Endothelial cell of hepatic sinusoid (primary cell): Measurements from ENCODE around the gene BTBD17.

Experiments
- in situ Hi-C: cut with HindIII; loops from 2 replicates; pipeline ENCODE4 v1.10.0; 2017; ENCODE audit warnings: low sequenced_read_pairs

BTBD17 gene

DNA sequence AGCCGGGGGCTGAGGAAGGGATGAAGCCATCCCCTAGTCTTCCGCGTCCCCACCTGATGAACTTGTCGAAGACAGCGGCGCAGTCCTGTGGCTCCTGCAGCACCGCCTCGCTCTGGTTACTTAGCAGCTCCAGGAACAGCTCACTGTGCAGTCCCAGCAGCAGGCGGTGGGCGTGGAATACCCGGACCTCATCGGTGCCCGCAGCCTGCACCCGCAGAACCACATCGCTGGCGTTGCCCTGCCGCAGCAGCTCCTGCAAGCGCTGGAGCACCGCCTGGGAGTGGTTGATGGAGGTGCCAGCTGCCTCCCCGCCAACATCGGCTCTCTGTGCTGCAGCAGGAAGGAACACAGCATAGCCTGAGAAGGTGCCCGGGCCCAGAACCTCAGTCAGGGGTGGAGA lies 1.8 kb downstream of the BTBD17 start:
- in situ Hi-C loops, result no loop called here

DNA sequence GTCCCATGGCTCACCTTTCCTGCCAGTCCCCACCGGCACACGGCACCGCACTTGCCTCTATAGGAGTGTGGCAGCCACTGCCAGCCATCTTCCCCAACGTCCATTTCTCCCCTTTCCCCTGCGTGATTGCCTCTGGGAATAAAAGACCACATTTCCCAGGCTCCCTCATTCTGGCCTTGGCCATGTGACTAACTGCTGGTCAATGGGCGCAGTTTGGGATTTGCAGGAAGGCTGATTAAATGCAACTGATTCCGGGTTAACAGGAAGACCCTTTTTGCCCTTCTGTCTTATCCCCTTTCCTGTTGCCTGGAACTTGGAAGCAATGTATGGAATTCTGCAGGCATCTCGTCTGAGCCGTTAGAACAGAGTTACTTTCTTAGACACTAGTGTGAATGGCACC lies 3.0 kb downstream of the BTBD17 start:
- in situ Hi-C loops, result no loop called here

DNA sequence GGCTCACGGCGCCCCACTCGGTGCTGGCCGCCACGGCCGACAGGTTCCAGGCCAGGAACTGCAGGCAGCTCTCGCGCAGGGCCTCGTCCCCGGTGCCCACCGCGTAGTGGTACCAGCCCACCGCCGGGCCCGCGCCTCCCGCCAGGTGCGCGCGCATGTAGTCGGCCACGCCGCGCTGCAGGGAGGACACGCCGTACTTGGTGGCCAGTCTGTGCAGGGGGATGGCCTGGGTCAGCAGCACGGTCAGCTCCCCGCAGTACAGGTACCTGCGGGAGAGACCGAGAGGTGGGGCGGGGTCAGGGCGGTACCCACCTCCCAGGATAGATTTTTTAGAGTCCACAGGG lies 4.2 kb downstream of the BTBD17 start:
- in situ Hi-C loops, result no loop called here

DNA sequence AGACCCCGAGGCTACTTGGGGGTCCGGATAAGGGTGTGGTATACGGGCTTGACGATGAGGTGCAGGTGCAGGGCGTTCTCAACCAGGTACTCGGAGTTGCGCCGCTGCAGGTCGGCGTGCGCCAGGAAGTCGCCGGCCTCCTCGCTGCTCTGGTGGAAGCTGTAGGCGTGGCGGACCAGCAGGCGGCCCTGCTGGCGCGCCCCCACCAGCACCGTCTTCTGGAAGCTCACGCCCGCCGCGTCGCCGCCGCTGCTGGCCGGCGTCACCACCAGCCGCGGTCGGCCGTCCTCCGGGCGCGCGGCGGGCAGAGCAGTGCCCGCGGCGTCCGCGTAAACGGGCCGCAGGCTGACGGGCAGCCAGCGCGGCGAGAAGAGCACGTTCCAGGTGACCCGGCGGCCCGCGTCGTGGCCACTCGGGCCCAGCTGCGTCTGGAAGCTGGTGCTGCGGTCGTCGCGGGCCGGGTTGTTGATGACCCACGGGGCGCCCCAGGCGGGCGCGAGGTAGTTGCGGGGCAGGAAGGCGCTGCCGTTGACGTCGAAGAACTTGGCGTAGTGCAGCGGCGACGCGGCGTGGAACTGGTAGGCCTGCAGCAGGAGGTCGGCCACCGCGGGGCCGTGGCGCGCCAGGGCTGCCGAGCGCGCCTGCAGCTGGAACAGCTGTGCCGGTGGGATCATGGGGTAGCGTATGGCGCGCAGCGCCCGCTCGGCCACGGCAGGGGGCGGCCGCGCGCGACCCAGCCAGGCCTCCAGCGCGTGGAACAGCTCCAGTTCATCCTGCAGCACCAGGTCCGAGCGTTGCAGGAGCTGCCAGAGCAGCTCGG lies 4.8 kb downstream of the BTBD17 start:
- in situ Hi-C loops, result no loop called here

DNA sequence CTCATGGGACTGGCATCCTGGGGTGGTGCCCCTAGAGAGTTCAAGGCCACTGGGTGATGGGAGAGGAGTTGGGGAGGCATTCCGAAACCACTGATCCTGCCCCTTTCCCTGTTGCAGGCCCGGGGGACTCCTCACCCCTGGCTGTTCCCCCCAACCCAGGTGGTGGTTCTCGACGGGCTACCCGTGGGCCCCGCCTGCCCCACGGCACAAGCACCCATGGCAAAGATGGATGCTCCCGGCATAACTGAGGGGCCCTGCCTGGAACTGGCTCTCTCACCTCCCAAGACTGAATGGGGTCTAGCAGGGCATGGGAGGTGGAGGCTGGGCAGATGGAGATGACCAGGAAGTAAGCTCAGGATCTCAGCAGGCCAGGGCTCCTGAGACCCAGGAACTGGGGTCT lies 6.6 kb downstream of the BTBD17 start:
- in situ Hi-C loops, result no loop called here

DNA sequence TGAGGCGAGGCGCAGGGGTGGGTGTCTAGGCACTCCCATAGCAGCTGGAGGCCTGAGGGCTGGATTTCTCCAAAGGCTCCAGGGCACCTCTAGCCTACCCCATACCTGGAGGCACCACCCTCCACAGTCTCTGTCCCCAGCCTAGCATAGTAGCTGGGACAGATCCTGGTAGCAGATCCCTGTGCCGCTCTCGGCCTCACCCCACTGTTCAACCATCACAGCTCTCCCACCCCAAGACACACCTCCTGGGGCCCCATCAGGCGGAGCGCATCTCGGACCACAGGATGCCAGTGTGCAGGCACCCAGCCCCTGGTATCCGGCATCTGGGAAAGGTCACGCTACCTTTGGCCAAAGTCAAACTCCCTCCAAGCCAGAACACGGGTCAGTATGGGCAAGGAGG lies 7.1 kb downstream of the BTBD17 start:
- in situ Hi-C loops, result no loop called here

DNA sequence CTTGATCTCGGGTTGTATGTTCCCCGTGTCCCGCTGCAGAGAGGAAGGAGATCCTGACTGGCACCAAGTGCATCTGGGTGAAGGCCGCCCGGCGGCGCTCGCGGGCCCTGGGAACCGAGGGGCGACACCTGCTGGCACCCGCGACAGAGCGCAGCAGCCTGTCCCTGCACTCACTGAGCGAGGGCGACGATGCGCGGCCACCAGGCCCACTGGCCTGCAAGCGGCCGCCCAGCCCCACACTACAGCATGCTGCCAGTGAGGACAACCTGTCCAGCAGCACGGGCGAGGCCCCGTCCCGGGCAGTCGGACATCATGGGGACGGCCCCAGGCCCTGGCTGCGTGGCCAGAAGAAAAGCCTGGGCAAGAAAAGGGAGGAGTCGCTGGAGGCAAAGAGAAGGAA lies 7.5 kb downstream of the BTBD17 start:
- in situ Hi-C loops, result no loop called here

DNA sequence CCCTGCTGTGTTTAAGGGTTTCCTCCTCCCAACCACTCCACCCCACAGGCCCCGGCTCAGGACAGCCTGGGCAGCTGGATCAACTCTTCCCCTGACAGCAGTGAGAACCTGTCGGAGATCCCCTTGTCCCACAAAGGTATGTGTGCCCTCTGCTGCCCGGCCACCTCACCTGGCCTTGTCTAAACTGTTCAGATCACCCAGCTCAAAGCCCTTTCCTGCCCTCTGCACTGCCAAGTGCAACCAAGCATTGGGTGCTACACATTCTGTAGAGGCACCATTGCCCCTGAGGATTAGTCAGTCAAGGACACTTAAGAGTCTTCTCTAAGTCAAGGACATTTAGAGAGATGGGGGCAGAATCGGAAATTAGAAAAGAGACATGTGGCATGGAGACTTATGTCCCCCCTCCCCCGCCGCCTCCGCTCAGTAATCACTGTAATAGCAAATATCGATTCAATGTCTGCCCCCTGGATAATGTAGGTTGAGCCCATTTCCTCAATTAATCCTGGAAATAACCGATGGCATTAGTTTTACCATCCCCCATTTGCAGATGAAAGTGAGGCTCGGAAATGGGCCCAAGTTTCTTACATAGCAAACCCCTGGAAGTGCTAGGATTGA lies 8.1 kb downstream of the BTBD17 start:
- in situ Hi-C loops, result no loop called here

DNA sequence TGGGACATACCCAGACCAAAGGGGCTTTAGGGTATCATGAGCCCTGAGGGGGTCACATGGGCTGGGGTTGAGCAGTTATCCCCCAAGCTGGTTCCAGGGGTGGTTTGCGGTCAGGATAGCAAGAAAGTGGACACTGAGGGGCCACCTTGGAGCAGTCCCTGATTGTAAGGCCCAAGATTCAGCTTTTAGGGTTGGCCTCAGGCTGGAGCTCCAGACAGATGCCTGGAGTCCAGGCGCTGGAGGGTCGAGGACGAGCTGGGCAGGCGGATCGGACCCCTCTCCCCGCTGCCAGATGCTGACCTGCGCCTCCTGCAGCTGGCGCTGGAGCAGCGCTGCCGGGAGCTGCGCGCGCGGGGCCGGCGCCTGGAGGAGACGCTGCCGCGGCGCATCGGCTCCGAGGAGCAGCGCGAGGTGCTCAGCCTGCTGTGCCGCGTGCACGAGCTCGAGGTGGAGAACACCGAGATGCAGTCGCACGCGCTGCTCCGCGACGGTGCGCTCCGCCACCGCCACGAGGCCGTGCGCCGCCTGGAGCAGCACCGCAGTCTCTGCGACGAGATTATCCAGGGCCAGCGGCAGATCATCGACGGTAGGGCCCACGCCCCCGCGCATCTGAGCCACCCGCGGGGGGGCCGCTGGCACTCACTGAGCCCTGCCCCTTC lies 10.0 kb downstream of the BTBD17 start:
- in situ Hi-C loops, result no loop called here

DNA sequence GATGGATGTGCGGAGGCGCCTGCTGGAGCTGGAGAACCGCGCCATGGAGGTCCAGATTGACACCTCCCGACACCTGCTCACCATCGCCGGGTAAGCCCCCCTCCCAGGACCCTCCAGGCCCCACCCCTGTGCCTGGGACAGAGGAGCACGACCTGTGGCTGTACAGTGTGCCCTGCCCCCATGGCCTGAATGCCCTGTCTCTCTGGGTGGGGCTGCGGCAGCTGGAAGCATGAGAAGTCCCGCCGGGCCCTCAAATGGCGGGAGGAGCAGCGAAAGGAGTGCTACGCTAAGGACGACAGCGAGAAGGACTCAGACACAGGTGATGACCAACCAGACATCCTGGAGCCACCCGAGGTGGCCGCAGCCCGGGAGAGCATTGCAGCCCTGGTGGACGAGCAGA lies 11.2 kb downstream of the BTBD17 start:
- in situ Hi-C loops, result no loop called here

DNA sequence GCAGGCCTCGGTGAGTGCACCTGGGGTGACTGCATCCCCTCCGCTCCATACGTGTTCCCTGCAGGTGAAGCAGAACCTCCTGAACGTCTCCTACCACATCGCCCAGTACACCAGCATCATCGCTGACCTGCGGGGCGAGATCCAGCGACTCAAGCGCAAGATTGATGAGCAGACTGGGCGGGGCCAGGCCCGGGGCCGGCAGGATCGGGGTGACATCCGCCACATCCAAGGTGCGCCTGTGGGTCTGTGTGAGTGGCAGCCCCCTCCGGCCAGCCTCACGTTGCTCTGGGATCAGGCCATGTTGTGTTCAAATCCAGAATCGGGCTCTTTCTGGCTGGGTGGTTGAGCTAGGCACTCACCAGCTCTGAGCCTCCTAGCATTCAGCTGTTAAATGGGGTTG lies 12.5 kb downstream of the BTBD17 start:
- in situ Hi-C loops, result loop anchor here (5.0 kb wide), 1 partner anchor 47 kb away; no protein-coding TSS in a partner anchor

DNA sequence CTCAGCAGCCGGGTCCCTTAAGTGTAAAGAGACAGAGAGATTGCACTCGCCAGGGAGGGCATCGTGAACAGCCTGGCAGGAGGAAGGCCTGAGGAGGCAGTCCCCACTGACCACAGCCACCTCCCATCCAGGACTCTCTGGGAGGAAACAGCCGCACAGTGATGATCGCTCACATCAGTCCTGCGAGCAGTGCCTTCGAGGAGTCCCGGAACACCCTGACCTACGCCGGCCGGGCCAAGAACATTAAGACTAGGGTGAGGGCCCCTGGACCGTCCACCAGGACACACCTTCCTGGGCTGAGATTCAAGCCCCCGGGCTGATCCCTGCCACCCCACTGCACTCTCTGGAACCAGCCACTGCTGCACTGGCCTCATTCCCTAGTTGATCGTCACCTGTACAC lies 14.0 kb downstream of the BTBD17 start:
- in situ Hi-C loops, result loop anchor here (5.0 kb wide), 1 partner anchor 45 kb away; no protein-coding TSS in a partner anchor

DNA sequence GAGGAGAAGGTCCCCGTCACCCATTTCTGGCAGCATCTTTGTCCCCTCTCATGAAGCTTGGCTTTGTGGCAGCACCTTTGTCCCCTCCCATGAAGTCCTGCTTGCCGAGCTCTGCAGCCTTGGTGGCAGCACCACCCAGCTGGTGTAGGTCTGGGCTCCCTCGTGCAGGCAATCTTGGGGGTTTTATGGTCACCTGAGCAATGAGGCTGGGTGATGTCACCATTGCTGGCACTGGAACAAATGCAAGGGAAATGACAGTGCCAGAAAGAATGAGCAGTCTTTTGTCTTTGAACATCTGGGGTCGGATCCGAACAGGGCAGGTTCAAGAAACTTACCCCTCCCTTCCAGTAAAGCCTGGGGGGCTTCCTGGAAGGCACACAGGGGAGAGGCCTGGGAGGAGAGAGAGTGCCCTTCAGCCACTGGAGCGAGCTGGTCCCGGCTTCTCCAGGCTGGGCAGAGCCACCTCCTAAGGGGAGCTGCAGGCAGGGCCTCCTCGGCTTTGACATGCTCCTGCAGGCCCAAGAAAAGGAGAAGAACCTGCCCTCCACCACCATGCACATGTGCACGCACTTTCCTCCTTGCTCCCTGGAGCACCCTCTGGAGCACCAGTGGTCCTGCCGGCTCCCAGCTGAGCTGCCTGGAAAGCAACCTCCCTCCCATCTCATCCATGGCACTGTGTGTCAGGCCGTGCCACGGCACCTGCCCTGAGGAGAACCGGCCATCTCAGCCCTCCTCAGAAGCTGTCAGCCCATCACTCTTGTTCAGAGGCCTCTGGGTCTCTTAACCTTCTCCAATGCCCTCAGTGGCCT lies 16.0 kb downstream of the BTBD17 start:
- in situ Hi-C loops, result loop anchor here (5.0 kb wide), 1 partner anchor 43 kb away; no protein-coding TSS in a partner anchor

DNA sequence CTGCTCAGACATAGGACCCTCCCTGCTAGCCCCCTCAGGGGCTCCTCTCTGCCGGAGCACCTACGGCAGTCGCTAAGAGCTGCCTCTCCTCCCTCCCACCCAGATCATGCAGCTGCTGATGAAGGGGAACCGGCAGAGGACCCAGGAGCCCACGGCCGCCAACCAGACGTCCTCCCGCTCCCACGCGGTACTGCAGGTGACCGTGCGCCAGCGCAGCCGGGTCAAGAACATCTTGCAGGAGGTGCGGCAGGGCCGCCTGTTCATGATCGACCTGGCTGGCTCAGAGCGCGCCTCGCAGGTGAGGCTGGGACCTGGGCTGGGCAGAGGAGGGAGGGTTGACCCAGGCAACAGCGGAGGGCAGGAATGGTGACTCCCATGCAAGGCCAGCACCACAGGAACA lies 17.0 kb downstream of the BTBD17 start:
- in situ Hi-C loops, result loop anchor here (5.0 kb wide), 1 partner anchor 42 kb away; no protein-coding TSS in a partner anchor

DNA sequence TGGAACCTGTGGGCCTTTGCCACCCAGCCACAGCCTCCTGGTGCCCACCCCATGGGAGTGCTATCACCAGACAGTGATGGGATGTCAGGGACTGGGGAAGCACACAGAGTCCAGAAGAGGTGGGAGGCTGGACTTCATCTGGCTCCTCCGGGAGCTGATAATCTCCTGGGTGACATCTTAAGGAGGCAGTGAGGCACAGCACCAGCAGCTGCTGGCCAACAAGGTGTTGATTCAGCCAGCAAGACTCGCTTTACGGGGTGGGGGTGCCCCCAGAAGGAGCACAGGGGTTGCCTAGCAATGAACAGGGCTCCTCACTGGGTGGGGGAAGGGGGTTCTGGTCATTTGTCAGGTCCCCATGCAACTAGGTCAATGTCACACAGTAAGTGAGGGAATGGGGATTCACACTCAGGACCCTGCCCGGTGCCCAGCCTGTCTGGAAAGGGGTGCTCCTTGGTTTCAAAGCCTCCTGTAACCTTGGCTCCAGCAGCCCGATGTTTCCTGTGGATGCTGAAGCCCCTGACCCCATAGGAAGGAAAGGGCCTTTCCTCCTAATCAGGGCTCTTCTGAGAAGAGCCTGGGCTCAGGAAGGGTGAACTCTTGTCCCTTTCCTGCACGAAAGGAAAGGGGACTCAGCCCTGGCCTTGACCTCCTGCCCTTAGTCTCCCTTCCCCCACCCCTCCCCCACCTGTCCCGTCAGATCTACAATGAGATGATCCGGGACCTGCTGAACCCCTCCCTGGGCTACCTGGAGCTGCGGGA lies 18.0 kb downstream of the BTBD17 start:
- in situ Hi-C loops, result no loop called here

DNA sequence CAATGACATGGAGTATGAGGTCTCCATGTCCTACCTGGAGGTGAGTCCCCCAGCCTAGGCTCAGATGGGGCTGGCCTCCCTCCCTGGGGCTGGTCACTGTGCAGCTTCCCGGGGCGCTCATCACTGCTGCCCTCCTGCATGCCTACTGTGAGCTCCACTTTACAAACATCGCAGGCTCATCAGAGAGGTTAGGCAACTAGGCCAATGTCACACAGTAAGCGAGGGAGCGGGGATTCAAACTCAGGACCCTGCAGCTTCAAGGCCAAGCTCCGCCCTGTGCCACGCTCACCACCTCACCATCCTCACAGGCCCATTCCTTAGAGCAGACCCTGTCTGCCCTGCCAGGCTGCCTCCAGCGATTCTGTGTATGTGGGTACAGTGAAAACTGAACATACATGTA lies 18.5 kb downstream of the BTBD17 start:
- in situ Hi-C loops, result no loop called here

DNA sequence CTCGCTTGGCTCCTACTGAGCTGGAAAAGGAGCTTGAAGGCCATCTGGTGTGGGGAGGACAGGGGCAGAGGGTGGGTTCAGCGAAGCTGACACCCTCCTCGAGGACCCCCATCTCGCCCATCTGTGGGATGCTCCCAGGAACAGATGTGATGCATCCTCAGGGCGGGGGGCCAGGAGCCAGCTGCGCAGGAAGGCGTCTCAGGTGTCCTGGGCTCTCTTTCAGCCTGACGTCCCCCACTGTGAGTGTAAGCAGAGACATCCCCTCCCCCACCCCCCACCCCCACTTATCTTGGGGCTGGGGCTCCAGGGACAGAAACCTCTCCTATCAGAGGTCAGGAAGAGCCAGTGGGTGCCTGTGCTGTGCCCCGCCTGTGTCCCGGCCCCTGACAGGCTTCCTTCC lies 19.4 kb downstream of the BTBD17 start:
- in situ Hi-C loops, result no loop called here

DNA sequence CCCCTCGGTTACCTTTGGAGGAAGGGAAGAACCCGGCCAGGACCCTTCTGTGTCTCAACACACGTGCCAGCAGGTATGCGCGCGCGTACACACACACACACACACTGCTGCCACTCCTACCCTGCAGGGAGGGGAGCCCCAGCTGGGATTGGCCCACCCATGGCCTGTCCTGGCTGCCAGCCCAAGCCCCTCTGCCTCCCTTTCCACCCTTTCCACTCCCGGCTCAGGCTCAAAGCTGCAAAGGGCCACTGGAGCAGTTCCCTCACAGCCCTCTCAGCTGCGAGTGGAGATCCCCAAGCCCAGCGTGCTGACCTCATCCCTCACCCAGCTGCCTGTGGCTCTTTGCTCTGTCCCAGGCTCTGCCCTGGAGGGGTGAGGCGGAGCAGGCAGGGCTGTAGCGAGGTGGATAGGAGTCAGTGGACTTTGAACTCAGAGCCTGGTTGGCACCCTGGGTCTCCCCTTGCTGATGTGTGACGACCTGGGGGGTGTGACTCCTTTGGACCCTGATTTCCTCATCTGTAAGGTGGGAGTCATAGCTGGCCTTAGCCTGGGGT lies 21.1 kb downstream of the BTBD17 start:
- in situ Hi-C loops, result no loop called here

DNA sequence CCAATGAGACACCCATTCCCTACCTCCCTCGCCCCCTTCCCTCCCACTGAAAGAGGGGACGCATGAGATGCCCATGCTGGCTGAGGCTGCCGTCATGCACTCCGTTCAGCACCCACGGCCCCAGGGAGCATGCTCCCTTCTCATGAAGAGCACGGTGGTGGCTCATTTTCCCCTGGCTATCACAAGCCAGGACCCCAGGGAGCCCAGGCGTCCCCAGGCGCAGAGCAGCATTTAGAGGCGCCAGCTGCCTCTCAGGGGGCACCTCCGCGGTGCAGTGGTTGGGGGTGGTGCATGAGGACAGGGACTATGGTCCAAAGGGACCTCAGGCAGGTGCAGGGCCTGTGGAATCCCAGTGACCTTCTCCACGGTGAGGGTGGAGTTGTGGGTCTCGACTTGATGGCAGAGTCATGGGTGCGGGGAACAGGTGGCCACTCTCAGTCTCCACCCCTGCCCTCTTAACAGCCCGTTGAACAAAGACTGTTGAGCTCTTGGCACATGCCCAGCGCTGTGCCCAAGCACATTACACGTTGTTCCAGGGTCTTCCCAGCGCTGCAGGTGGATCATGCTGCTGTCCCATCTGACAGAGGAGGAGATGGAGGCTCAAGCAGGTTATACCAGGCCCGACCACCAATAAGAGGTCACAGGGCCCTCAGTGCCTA lies 22.0 kb downstream of the BTBD17 start:
- in situ Hi-C loops, result no loop called here
